T-helper 2 cell treated with Interferon-gamma antibody and Interleukin-4, amounts not matched to agents 100 ng/mL and 5 ng/mL, for 36 hours (primary cell): ENCODE results near the gene STX4. TPM values are rescaled to one million over a fixed set of nuclear protein-coding genes. Genes with fewer than 3 reads are reported as not detected.
"Not testable (repeated sequence)": the region's sequence is repeated elsewhere in the genome, so short reads cannot be mapped to it uniquely, and the experiment has no call there.

Experiments used
- intact Hi-C: fragments of 100-400 bp; cut with micrococcal nuclease; formaldehyde crosslinking; loops from one replicate; pipeline ENCODE4 v1.15.1; 2023
- total RNA-seq: library from RNA; stranded (reverse); gene quantifications from 2 replicates; pipeline ENCODE4 v1.2.3, GENCODE V29; 2022

STX4 gene
- total RNA-seq, 1 donor from 2014 or later, result 55.8 TPM

DNA sequence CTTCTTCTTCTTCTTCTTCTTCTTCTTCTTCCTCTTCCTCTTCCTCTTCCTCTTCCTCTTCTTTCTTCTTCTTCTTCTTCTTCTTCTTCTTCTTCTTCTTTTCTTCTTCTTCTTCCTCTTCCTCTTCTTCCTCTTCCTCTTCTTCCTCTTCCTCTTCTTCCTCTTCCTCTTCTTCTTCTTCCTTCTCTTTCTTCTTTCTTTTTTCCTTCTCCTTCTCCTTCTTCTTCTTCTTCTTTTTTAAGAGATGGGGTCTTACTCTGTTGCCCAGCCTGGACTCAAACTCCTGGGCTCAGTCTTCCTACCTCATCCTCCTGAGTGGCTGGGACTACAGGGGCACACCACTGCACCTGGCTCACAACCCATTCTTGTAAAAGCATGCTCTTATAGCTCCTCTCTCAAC lies 20.1 kb upstream of the STX4 start:
- intact Hi-C loops, result not testable (repeated sequence)

GRCh38 chr16:31016018-31016417 lies 17.3 kb upstream of the STX4 start:
- intact Hi-C loops, result no loop called here

DNA sequence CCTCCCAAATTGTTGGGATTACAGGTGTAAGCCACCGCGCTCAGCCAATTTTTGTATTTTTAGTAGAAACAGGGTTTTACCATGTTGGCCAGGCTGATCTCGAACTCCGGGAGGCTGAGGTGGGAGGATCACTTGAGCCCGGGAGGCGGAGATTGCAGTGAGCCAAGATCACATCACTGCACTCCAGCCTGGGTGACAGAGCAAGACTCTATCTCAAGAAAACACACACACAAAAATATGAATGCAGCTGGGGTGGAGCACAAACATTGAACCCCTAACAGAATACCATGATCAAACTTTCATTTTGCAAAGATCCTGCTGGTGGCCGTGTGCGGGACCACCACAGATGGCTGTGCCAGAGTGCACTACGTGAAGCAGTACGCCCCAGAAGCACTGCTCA lies 15.6 kb upstream of the STX4 start:
- intact Hi-C loops, result not testable (repeated sequence)

DNA sequence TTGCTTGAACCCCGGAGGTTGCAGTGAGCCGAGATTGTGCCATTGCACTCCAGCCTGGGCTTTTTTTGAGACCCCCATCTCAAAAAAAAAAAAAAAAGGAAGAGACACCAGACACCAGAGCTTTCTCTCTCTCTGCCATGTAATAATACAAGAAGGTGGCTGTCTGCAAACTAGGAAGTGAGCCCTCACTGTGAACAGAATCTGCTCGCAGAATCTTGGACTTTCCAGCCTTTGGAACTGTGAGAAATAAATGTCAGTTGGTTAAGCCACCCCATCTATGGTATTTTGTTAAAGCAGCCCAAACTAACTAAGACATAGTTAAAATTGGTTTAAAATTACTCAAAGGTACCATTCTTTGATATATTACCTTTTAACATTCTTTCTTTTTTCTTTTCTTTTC lies 12.8 kb upstream of the STX4 start:
- intact Hi-C loops, result no loop called here

GRCh38 chr16:31022544-31023251 lies 10.7 kb upstream of the STX4 start:
- intact Hi-C loops, result no loop called here

- intact Hi-C loops, result no loop called here
Observed at GRCh38 chr16:31023252-31023602, 10.1 kb upstream of the STX4 start.

DNA sequence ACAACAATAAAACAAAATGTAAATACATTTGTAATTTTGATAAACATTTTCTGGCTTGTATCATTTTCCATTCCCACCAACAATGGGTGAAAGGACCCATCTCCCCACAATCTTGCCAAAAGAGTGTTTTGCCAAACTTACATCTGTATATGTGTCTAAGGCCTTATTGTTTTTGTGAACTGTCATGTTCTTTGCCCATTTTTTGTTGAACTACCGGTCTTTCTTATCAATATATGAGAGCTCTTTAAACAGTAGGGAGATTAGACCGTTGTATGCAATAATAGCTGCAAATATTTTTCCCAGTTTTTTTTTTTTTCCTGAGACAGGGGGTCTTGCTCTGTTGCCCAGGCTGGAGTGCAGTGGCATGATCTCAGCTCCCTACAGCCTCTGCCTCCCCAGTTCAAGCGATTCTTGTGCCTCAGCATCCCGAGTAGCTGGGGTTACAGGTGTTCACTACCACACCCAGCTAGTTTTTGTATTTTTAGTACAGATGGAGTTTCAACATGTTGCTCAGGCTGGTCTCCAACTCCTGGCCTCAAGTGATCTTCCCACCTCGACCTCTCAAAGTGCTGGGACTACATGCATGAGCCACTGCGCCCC lies 9.6 kb upstream of the STX4 start:
- intact Hi-C loops, result no loop called here

DNA sequence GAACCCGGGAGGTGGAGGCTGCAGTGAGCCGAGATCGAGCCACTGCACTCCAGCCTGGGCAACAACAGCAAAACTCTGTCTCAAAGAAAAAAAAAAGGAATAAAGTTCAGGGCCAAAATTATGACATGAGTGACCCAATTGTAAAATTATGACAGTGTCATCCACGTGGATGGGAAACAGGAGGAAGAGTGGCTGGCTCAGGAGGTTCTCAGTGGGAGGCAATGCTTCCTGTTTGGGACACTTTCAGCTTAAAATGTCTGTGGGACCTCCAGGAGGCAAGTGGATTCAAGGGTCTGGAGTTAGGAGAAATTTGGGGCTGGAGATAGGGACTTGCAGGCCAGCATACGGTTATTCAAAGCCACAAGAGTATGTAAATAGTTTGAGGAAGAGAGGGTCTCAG lies 8.0 kb upstream of the STX4 start:
- intact Hi-C loops, result no loop called here

- intact Hi-C loops, result no loop called here
Observed at GRCh38 chr16:31029272-31029671, 4.1 kb upstream of the STX4 start.

- intact Hi-C loops, result loop anchor here (5.0 kb wide), 4 partner anchors 86 to 836 kb away; partner anchors contain the start of genes FUS, KAT8 and SRCAP
Observed at GRCh38 chr16:31031276-31031675, 2.1 kb upstream of the STX4 start.

GRCh38 chr16:31033709-31034492 lies 543 bp downstream of the STX4 start:
- intact Hi-C loops, result loop anchor here (1.0 to 5.0 kb wide), 11 partner anchors 37 to 833 kb away; partner anchors contain the start of genes ARMC5, FUS, KAT8 and SETD1A

GRCh38 chr16:31036691-31037090 lies 3.3 kb downstream of the STX4 start:
- intact Hi-C loops, result no loop called here

DNA sequence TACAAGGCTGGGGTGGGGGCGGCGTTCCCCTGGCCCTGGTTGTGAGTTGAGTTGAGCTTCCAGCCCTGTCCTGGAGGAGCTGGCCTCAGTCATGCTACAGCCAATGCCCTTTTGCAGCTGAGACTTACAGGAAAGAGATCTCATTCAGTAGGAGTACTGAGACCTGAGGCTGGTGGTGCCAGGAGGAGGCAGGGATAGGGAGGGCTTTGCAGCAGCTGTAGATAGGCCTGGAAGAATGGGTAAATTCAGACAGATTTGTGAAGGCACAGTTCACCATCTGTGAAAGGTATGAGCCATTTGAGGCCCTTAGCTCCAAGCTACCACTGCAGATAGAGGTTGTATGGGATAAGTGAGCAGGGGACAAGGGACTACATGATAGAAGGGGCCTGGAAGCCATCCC lies 5.6 kb downstream of the STX4 start:
- intact Hi-C loops, result no loop called here

DNA sequence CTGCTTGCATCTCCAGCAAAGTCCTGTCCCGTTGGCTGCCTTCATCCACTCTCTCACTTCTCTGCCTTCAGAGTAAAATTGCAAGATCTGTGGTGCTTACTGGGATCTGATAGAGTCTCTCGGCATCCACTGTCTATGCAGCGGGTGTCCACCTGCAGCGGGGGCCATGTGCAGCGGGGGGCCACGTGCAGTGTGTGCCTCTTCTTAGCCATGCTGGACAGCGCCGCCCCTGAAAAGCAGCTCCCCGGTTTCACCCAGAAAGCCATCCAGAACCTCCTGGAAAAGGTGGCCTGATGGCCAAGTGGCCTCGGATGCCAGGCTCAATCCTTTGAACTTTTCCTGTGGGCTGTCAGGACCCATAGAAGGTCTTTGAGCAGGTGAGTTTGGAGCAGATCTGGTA lies 9.5 kb downstream of the STX4 start:
- intact Hi-C loops, result no loop called here

DNA sequence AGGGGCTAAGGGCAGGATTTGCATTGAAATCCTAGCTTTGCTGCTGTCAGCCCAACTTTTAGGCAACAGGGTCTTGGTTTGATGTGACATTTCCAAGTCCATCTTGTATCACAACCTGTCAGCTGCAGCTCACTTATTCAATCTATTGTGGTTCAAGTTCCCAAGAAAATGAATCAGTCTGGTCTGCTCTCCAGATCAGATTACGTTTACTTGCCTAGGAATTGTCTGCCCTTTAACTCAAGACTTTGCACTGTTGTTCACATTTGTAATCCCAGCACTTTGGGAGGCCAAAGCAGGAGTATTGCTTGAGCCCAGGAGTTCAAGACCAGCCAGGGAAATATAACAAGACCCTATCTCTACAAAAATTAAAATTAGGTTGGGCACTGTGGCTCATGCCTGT lies 10.0 kb downstream of the STX4 start:
- intact Hi-C loops, result no loop called here

DNA sequence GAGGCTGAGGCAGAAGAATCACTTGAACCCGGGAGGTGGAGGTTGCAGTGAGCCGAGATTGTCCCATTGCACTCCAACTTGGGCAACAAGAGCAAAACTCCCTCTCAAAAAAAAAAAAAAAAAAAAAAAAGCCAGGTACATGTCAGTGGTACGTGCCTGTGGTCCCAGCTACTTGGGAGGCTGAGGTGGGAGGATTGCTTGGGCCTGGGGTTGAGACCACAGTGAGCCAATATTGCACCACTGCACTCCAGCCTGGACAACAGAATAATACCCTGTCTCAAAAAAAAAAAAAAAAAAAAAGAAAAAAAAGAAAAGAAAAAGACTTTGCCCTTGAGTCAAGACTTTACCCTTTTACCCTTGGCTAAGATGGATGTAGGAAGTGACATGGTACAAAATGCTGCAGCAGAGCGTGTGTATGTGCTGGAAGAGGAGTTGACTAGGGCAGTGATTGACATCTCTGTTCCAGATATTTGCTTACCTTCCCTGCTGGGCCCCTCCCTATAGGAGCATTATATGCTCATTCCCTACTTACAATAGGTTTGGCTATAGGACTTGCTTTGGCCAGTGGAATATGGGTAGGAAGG lies 10.6 kb downstream of the STX4 start:
- intact Hi-C loops, result no loop called here

- intact Hi-C loops, result no loop called here
Observed at GRCh38 chr16:31050280-31051030, 17.1 kb downstream of the STX4 start.

DNA sequence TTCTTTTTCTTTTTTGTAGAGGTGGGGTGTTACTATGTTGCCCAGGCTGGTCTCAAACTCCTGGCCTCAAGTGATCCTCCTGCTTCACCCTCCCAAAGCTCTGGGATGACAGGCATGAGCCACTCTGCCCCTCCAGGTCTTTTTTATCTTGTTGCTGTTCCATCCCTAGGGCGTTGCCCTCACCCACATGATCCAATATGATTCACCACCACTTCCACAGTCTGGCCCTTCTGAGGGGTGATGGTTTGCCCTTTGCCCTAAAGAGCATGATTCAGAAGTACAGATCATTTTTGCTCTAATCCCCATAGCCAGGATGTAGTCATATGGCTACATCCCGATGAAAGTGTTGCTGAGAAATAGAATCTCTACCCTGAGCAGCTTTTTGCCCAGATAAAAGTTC lies 18.8 kb downstream of the STX4 start:
- intact Hi-C loops, result no loop called here

GRCh38 chr16:31055613-31056012 lies 22.3 kb downstream of the STX4 start:
- intact Hi-C loops, result no loop called here

DNA sequence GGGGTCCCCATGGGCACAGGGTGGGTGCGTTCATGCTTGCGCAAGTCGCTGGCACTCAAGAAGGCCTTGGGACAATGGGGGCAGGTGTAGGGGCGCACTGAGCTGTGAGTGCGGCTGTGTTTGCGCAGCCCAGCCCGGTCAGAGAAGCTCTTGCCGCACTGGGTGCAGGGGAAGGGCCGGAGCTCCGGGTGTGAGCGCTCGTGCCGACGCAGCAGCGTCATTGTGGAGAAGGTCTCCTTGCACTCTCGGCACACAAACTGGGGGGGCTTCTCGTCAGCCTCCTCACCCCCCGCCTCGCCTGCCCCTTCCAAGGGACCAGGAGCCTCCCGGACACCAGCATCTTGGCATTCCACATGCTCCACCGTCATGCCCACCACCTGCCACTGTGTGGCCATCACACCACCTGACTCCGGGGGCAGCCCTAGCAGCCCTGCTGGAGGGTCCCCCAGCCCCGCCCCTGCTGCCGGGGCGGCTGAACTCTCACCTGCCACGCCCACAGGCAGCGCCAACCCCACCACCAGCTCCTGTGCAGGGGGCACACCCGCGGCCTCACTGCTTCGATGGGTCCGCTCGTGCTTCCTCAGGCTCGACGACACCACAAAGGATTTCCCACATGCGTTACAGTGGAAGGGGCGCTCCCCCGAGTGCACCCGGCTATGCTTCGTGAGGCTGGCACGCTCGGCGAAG lies 27.9 kb downstream of the STX4 start:
- intact Hi-C loops, result no loop called here
